ENCODE results near the gene MYH15.

MYH15 gene

GRCh38 chr3:108412121-108412750 is 98.2 kb downstream of the MYH15 start:
- DNase-seq (ENCODE audit: low spot score) = no peak

- DNase-seq (ENCODE audit: low spot score) = no peak
Observed at GRCh38 chr3:108410531-108410984, 99.8 kb downstream of the MYH15 start.

DNA sequence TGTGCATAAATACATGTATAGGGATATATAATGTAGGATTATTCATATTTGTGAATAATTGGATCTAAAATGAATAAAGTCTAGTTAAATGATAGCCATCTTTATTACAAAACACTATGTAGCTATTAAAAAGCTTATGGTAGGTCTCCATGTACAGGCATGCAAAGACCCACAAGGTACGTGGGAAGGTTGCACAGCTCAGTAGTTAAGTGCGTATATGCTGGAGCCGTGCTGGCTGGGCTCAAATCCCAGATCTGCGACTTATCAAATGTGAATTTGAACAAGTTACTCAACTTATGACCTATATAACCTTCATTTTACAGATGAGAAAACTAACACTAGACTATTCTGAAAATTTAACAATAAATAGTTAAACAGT is 100.6 kb downstream of the MYH15 start:
- DNase-seq (ENCODE audit: low spot score) = no peak

- DNase-seq (ENCODE audit: low spot score) = no peak
Observed at GRCh38 chr3:108408883-108409799, 101.3 kb downstream of the MYH15 start.

GRCh38 chr3:108407886-108408285 is 102.5 kb downstream of the MYH15 start:
- DNase-seq (ENCODE audit: low spot score) = no peak

- peak; percentile 66 for DNase-seq (ENCODE audit: low spot score)
Observed at GRCh38 chr3:108406661-108407206, 103.7 kb downstream of the MYH15 start.

DNA sequence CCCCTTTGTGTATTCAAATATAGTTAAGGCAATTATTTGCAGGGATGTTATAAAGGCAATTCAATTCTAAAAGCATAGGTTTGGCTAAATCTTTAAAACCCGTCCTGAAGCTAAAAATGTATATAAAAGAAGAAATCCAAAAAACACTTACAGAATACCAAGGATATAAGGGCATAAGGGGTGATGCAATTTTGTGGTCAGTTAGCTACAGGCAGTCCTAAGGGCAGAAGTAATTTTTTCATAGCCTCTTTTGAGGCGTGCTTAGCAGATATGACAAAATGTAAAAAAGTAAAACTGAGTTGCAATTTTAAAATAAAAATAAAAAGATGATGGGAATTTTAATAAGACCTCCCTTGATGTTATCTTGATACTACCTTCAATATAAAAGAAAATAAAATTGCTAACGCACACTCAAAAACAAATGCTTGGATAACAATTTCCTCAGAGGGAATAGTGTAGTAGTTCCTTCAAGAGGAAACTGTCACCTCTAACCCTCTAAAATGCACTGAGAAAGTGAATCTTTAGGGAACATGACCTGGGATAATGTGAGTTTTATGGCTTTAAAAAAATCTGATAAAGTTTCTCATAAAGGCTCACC is 104.2 kb downstream of the MYH15 start:
- DNase-seq (ENCODE audit: low spot score) = no peak

DNA sequence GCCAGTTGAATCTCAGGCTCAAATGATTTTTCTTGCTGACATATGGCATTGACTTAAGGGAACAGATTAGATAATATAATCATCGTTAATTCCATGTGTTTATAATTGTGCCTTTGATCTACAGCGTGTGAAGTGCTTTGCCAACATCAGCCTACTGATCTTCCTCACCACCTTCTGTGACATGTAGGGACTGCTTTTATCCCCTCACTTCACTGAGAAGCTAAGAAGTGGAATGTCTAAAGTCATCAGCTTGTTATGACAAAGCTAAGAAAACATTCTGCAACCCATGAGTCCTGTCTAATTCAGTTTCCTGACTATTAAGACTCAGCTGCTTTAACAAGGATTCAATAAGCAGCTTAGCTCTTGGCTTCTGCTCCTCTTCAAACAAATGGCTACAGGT is 106.0 kb downstream of the MYH15 start:
- no peak for DNase-seq (ENCODE audit: low spot score)

- no peak for DNase-seq (ENCODE audit: low spot score)
Observed at GRCh38 chr3:108403686-108404345, 106.6 kb downstream of the MYH15 start.

GRCh38 chr3:108403198-108403597 is 107.2 kb downstream of the MYH15 start:
- DNase-seq (ENCODE audit: low spot score) = no peak

DNA sequence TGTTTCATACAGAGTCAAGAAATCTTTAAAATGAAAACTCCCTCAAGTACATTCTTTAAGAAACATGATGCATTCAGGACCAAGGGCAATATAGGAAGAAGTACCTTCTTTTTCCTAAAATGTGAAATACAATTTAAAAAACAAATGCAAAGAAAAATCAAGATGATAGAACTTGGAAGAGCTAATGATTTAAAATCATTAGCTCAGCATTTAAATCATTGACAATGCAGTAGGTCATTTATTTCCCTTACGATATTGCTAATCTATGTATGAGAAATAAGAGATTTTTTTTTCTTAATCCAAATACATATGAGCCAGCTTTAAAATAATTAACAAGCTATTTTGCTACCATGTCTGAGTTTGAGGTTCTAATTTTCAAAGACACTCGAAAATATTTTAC is 108.6 kb downstream of the MYH15 start:
- no peak for DNase-seq (ENCODE audit: low spot score)

DNA sequence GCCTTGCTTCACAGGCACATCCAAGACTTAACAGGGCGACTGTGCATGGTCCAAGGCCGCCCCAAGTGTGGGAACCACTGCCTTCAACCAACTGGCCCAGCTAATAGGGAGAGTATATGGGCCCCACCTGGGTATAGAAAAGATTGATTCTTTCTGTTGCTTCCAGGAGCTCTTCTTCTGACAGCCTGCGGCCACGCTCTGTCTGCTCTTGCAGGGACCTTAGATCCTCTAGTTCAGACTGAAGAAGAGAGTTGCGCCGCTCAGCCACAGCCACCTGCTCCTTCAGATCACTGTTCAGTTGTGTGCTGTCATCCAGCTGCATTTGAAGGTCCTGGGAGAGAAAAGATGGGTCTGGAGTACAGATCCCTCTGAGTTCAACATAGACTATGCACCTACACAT is 111.9 kb downstream of the MYH15 start:
- DNase-seq (ENCODE audit: low spot score) = no peak

GRCh38 chr3:108396336-108396735 is 114.1 kb downstream of the MYH15 start:
- DNase-seq (ENCODE audit: low spot score) = no peak

DNA sequence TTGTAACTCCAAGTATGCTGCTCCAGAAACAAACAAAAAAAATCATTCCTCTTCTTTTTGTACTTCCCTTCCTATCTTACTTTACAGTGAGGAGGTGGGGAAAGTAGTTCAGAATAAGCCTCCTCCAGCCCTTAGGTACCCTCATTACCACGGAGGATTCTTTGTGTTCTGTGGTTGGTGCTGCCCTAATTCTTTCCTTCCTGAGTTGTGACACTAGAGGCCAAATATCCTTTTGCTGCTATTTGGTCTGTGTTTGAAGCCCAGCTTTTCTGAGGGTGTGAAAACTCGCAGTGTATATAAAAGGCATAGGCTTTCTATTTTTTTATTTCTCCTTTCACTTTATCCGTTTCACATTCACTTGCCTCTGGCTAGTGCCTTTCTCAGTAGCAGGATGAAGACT is 115.8 kb downstream of the MYH15 start:
- DNase-seq (ENCODE audit: low spot score) = no peak

DNA sequence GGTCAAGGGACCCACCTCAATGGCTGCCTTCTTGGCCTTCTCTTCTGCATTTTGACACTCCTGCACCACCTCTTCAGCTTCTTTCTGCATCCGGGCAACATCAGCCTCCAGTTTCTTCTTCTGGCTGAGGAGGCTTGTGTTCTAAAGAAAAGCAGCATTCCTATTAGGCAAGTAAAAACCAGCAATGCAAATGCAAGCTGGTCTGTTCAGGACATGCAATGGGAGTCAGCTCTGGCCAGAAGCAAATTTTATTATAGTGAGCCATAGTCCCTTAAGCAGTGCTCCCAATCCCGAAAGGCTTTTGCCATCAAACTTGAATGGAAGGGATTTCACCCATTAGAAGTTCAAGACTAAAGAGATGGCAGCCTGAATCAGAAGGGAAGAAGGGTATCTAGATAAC is 116.4 kb downstream of the MYH15 start:
- DNase-seq (ENCODE audit: low spot score) = no peak

DNA sequence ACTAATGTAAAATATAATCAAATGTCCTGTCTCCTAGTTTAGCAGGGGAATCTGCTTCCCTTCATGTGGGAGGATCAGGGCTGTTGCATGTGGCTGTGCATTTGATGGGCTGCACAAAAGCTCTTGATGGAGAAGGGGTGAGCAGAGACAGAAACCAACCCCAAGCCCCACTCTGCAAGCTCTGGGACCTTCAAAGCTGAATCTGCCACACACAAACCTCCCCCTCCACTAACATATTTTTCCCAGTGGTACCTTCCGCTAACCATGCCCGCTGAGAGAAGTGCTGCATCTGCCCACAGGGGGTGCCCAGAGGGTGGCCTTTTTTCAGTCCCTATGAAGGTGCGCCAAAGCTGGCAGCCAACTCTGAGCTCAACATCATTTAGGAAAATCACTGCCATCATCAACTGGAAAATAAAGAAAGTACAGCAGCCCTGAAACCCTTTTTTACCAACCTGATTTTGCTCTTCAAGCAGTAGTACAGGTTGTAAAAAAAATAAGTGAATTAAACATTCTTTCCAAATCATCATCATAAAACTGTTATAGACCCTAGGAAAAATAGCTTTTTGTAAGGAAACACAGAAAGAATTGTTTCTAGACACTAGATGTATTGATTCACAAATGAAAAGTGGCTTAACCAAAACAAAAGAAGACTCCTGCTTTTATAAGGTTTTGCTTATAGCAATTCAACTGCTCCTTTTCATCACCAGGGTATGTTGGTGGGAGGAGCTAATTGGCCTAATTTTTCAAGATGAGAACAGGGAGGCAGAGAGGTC is 117.1 kb downstream of the MYH15 start:
- no peak for DNase-seq (ENCODE audit: low spot score)

- no peak for DNase-seq (ENCODE audit: low spot score)
Observed at GRCh38 chr3:108391917-108392593, 118.3 kb downstream of the MYH15 start.

DNA sequence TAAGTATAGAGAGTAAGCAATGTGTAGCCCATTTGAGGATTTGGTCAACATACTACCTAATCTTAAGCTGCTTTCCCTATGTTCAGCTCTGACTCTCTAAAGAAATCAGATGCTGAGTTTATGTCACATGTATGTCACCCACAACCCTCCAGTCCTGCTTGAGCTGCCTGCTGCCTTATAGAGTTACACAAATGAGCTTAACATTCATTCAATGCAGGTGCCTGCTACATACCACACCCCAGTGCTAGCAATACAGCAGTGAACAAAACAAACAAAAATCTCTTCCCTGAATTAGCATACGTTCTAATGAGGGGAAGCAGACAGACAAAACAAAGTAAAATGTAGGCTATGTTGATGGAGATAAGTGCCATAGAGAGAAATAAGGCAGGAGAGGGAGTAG is 121.0 kb downstream of the MYH15 start:
- no peak for DNase-seq (ENCODE audit: low spot score)

GRCh38 chr3:108388136-108389132 is 122.0 kb downstream of the MYH15 start:
- DNase-seq (ENCODE audit: low spot score) = no peak

DNA sequence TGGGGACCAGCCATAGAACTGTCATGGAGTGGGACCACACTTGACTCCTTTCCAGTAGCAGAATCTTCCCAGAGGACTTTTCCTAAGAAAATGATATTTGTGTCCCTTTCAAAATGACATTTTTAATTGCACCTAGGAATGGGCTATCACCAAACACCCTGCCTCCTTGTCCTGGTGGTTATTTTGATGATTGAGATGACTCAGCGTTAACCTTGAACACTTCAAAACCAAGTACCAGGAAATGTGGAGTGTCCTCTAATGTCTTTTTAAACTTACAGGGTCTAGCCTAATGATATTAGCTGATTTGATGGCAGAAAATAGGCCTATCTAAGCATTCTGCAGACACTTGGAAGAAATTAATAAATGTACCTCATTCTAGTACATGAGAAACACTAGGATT is 123.3 kb downstream of the MYH15 start:
- DNase-seq (ENCODE audit: low spot score) = no peak
